Measurements from ENCODE around the gene SKP2.
A peak's percentile ranks its signal among the peaks of the same experiment; 100 is the strongest.
"Not testable (repeated sequence)": the region's sequence is repeated elsewhere in the genome, so short reads cannot be mapped to it uniquely, and the experiment has no call there.

SKP2 gene

DNA sequence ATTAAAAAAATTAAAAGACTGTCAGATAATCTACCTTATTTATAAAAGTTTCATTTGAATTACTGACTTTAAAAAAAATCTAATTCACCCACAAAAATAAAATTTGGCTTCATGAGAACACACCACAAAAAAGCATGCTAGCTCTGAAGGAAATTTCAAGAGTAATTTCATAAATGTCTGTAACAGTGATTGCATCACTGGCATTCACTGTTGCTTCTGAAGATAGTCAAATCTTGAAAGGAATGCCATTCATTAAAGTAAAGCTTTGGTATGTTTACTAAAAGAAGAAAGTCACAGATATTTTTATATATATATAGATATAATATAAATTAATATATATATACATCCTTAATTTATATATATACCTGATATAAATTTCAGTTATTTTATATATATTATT, 46.4 kb downstream of the SKP2 start:
- no peak for DNase-seq (ENCODE audit: low read depth, low spot score)
- no peak overlapping the region for H3K27ac ChIP-seq

DNA sequence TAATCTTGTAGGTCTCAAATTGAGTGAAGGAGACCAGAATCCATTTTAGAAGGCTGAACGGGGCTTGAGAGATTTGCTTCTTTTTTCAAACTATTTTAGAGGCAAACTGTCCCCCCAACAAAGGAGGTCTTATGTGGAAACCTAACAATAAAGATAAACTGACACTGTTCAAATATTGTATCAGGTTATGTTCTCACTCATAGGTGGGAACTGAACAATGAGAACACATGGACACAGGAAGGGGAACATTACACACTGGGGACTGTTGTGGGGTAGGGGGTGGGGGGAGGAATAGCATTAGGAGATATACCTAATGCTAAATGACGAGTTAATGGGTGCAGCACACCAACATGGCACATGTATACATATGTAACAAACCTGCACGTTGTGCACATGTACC, 46.9 kb downstream of the SKP2 start:
- not testable (repeated sequence) for H3K27ac ChIP-seq; DNase-seq (ENCODE audit: low read depth, low spot score)

DNA sequence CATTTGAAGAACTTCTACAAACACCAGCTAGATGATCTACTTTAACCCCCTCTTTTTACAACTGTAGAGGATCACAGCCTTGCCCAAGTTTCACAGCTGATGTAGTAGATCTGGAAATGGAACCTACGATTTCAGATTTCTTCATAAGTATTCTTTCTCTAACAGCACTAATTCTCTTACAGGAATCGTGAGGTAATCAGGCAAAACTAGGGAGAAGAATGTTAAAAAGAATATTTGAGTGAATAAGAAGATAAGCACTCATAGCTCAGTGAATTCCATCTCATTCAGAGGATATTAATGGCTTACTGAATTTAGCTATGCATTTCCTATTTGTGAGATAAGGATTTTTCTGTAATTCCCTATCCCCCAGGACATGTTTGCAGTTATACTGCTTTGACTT, 47.7 kb downstream of the SKP2 start:
- no peak for DNase-seq (ENCODE audit: low read depth, low spot score)

DNA sequence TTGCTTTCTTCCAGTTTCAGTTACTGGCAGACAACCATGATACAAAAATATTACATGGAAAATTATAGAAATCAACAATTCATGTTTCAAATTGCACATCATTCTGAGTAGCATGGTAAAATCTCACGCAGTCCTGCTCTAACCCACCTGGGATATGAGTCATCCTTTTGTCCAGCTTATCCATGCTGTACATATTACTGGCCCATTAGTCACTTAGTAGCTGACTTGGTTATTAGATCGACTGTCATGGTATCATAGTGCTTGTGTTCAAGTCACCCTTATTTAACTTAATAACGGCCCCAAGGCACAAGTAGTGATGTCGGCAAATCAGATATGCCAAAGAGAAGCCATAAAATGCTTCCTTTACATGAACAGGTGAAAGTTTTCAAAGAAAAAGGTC, 48.6 kb downstream of the SKP2 start:
- DNase-seq (ENCODE audit: low read depth, low spot score), result peak; percentile 51

More for the DNA sequence above, 47.7 kb downstream of the SKP2 start:
- no peak overlapping the region for H3K27ac ChIP-seq

DNA sequence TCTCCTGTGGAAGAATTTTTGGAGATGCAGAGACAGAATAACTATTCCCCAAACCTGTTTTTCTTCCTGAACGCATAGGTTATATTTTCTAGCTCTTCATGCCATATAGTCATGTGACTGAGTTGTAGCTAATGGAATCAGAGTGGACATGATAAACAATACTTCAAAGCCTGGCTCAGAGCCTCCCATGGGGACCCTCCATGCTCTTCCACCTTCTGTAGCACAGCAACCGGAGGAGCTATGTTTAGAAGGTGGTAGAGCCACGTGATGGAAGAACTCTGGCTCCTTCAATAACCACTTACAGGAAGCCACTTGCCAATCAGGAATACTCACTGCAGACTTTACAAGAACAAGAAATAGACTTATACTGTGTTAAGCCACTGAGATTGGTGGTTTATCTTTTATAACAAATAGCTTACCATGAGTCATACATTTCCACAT, 50.6 kb downstream of the SKP2 start:
- DNase-seq (ENCODE audit: low read depth, low spot score), result no peak
- H3K27ac ChIP-seq, result no peak overlapping the region

More for the DNA sequence above, 48.6 kb downstream of the SKP2 start:
- no peak overlapping the region for H3K27ac ChIP-seq

DNA sequence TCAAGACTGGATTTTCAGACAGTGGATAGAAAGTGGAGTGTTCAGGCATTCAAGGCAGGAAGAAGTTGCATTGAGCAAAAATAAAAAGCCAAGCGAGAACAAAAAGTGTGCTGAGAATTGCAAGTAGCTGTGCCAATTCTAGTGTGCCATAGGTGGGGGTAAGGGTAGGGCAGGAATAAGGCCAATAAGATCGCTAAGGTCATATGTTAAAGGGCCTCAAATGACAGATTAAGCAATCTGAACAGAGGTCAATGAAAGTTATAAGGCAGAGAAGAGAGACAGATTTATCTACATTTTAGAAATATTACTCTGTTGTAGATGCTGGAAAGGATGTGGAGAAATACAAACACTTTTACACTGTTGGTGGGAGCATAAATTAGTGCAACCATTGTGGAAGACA, 53.4 kb downstream of the SKP2 start:
- H3K27ac ChIP-seq, result no peak overlapping the region
- DNase-seq (ENCODE audit: low read depth, low spot score), result no peak

DNA sequence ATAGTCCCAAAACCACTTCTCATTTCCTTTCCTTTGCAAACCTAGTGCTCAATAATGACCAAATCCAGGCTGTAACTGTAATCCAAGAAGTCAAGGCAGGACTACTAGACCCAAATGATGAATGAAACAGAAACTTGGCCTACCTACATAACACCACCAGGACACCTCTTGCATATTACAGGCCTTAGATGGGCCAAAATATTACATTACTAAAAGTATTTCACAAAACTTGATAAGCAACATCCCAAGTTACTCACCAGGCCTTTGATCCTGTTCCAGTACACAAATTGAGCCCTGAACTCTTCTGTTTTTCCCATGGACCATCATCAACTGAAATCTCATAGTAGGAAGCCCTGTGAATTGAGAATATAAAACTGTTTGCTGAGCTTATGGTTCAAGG, 55.0 kb downstream of the SKP2 start:
- H3K27ac ChIP-seq, result no peak overlapping the region
- DNase-seq (ENCODE audit: low read depth, low spot score), result no peak

DNA sequence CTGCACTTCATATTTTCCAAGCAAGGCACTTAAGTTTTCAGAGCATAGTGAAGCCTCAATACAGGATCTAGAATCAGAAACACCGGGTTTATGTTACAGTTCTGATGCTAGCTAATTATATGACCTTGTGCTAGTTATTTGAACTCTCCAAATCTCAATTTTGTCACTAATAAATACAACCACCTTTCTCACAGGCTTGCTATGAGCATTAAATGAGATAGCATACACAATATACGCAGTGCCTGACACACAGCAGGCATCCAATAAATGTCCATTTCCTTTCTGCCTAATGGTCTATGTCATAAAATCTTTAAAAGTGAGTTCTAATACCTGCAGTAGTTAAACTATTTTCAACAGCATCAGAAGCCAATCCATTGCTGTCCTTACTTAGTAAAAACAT, 56.9 kb downstream of the SKP2 start:
- no peak overlapping the region for H3K27ac ChIP-seq
- DNase-seq (ENCODE audit: low read depth, low spot score), result no peak

DNA sequence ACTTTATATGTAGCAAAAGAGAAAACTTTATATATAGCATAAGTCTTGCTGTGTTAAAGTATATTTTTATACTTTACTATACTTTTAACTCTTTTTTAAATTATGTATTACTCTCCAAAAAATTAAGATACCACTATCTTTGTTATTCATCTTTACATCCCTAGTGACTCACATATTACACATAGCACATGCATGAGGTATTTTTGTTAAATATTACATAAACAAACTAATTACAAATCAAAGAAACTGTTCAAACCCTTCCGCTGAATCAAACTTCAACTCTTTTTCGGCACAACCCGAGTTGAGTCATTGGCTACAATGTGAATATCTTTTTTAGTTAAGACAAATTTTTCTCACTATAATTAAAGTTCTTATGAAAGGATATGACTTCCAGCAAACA, 57.8 kb downstream of the SKP2 start:
- DNase-seq (ENCODE audit: low read depth, low spot score), result no peak
- no peak overlapping the region for H3K27ac ChIP-seq

DNA sequence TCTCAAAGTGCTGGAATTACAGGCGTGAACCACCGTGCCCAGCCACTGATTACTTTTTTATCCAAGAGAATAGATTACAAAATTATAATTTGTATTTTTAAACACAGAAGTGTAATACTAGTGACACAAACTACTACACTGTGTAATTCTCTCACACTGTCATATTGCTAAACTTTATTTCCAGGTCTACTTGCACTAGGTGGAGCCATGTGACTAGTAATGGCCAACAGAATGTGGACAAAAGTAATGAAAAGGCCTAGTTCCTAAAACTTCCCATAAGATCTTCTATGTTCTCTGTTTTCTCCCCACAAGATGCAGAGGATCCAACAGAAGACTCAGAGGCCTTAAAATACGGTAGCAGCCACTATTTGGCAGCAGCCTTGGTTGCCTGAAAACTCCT, 62.5 kb downstream of the SKP2 start:
- DNase-seq (ENCODE audit: low read depth, low spot score), result no peak
- H3K27ac ChIP-seq, result no peak overlapping the region

DNA sequence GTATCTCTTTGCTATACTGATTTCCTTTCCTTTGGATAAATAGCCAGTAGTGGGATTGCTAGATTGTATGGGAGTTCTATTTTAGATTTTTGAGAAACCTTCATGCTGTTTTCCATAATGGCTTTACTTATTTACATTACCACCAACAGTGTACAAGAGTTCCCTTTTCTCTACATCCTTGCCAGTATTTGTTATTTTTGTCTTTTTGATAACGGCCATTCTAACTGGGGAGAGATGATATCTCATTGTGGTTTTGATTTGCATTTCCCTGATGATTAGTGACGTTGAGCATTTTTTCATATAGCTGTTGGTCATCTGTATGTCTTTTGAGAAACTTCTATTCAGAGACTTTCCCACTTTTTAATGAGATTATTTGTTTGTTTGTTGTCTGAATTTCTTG, 64.0 kb downstream of the SKP2 start:
- no peak for DNase-seq (ENCODE audit: low read depth, low spot score)
- H3K27ac ChIP-seq, result no peak overlapping the region

DNA sequence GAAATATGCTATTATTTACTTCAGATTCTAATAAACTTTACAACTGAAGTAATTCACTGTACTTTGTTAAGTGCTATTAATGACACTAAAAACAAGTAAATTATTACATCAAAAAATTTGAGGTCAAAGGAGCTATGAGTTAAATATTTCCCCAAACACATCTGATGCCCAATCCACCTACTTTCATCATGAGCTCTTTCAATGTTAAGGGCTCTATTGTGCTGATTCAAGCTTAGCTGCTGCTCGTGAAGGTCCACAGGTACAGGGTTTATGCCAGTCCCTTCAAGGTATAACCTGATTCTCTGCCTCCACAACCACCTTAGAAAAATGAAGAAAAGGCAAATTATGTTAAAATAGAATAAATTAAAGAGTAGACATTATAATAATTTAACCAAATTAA, 65.7 kb downstream of the SKP2 start:
- H3K27ac ChIP-seq, result no peak overlapping the region
- no peak for DNase-seq (ENCODE audit: low read depth, low spot score)

DNA sequence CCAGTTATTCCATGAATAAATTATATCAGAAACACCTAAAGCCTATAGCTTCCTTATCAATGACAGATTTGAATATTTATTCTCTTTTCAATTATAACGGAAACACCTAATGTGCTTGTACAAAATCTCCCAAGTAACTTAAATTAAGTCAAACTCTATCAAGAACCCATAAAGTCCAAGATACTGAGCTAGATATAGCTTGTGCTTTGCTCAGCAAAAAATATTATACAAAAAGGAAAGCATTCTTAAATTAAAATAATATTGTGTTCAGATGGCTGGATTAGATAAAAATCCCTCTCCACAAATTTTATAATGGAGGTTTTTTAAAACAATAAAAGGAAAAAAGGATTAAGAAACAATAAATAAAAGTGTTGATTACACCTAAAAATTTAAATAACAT, 66.1 kb downstream of the SKP2 start:
- no peak for DNase-seq (ENCODE audit: low read depth, low spot score)
- no peak overlapping the region for H3K27ac ChIP-seq

DNA sequence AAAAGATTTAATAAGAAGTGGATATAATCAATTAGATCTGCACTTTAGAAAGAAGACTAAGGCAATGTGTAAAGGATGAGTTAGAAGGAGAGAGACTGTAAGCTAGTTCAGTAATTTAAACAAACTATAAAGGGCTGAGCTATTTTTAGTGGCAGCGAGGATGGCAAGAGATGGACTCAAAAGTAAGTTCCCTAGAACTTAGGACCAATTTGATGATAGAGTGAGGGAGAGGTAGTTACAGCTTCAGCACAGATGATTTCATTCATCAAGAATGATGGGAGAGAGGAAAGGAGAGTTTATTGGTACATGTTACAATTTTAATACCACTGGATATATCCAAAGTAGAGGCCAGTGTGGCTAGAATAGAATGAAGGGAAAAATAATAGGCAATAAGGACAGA, 70.7 kb downstream of the SKP2 start:
- DNase-seq (ENCODE audit: low read depth, low spot score), result no peak
- no peak overlapping the region for H3K27ac ChIP-seq

DNA sequence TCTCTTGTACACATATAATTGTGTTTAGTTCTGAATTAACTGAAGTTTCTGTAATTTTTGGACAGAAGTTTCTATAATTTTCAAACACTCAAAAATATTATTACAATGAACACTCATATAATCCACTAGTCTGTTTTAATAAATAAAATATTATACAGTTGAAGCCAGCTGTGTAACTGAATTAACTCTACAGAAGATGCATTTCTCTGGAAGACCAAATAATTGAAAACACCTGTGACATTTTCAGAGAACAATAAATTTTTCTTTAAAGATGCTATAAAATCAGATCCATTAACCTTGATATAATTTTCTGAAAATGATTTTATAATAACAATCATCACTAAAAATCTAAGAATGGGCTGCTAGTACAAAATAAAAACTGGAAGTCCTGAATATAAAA, 75.1 kb downstream of the SKP2 start:
- no peak overlapping the region for H3K27ac ChIP-seq
- DNase-seq (ENCODE audit: low read depth, low spot score), result no peak

DNA sequence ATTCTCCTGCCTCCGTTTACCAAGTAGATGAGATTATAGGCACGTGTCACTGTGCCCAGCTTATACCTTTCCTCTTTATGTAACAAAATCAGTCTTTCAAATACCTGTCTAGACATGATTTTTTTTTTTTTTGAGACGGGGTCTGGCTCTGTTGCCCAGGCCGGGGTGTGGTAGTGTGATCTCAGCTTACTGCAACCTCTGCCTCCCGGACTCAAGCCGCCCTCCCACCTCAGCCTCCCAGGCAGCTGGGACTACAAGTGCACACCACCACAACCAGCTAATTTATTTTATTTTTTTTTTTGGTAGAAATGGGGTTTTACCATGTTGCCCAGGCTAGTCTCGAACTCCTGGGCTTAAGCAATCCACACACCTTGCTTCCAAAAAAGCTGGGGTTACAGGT, 76.6 kb downstream of the SKP2 start:
- no peak for DNase-seq (ENCODE audit: low read depth, low spot score)
- peak overlapping the region; percentile 29 for H3K27ac ChIP-seq

DNA sequence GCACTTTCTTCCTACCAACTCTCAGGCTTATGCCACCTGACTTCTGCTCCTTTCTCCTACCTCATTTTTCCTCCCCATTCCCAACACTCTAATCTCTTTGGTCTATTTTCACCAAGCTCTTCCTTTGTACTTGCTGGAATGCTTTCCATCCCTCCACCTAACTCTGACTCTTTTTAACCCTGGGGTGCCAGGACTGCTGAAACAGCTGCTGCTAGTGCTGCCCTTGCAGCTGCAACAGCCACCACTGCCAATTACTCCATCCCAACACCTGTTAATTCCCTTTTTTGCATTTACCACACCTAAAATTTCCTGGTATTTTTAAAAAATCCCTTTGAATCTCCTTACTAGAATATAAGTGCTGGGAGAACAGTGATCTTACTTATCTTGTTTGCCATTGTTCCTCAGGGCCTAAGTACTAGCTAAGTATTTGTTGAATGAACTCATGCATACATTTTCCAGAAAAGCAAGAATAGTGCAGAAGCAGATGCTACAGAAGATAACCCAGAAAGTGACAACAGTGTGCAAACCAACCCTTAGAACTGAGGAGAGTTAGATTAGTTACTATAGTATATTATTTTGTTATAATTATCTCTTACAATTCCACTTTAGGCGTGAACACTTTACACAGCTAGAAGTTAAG, 78.4 kb downstream of the SKP2 start:
- no peak overlapping the region for H3K27ac ChIP-seq
- DNase-seq (ENCODE audit: low read depth, low spot score), result no peak

DNA sequence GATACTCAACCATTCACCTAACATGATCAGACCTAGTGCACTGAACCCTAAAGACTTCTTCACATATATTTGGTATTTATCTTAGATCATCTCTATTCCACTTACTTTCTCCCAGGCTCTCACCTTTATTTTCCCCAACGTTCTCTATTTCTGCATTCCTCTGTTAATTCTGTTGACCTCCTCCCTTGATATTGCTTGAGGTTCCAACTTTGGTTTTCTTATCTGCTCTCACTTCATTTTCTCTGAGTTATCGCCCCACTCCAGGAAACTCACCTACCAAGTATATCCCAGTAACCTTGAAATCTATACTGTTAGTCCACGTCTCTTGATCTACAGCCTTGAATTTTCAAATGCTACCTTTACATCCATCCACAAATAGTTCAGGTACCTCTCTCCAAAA, 80.6 kb downstream of the SKP2 start:
- DNase-seq (ENCODE audit: low read depth, low spot score), result no peak
- no peak overlapping the region for H3K27ac ChIP-seq
